GM12873 (cell line): Measurements from ENCODE around the gene MYH14.

Experiments used
- TF ChIP-seq, protein P1 (sequence below): IDR thresholded peaks from 2 replicates; pipeline ENCODE4 v1.5.1; 2012; ENCODE audit warnings: low read depth, mild to moderate bottlenecking, moderate library complexity, low read length, control low read depth; ENCODE audit not compliant: insufficient read depth; ENCODE audit errors: missing control alignments

Gene MYH14

DNA sequence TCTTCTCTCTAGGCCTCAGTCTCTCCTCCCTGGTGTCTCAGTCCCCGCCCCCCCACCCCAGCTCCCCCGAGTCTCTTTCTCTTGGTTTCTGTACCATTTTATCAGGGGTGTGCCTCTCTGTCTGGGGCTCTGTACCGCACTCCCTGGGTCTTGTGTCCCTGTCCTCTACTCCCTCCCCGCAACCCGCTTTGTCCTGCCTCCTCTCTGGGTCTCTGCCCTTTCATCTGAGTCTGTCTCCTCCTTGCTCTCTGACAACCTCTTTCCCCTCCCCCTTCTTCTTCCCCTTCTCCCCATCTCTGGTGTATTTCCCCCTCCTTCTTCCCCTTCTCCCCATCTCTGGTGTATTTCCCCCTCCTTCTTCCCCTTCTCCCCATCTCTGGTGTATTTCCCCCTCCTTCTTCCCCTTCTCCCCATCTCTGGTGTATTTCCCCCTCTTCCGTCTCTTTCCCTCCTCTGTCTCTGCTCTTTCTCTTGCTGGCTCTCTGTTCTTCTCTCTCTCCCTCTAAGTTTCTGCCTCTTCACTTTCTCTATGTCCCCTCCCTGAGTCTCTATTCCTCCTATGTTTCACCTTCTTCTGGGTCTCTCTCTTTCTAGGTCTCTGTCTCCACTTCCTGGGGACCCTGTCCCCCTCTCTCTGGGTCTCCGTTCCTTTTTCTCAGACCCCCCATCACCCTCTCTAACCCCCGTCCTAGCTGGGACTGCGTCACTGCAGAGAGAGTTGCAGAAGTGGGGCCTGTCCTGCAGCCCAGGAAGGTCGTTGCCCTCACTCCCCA is 128.0 kb downstream of the MYH14 start:
- TF ChIP-seq, protein P1, sequence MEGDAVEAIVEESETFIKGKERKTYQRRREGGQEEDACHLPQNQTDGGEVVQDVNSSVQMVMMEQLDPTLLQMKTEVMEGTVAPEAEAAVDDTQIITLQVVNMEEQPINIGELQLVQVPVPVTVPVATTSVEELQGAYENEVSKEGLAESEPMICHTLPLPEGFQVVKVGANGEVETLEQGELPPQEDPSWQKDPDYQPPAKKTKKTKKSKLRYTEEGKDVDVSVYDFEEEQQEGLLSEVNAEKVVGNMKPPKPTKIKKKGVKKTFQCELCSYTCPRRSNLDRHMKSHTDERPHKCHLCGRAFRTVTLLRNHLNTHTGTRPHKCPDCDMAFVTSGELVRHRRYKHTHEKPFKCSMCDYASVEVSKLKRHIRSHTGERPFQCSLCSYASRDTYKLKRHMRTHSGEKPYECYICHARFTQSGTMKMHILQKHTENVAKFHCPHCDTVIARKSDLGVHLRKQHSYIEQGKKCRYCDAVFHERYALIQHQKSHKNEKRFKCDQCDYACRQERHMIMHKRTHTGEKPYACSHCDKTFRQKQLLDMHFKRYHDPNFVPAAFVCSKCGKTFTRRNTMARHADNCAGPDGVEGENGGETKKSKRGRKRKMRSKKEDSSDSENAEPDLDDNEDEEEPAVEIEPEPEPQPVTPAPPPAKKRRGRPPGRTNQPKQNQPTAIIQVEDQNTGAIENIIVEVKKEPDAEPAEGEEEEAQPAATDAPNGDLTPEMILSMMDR, result no peak

DNA sequence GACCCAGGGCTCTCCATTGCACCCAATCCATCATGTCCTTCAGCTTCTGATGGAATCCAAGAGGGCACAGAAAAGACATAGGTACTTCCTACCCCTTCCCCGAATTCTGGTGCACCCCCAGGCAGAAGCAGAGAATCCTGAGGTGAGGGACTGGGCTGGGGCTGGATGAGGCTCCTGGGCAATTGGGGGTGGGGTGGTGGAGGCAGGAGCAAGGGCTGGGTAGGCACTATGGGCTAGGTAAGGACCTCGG is 128.5 kb downstream of the MYH14 start:
- TF ChIP-seq, protein P1, result no peak

DNA sequence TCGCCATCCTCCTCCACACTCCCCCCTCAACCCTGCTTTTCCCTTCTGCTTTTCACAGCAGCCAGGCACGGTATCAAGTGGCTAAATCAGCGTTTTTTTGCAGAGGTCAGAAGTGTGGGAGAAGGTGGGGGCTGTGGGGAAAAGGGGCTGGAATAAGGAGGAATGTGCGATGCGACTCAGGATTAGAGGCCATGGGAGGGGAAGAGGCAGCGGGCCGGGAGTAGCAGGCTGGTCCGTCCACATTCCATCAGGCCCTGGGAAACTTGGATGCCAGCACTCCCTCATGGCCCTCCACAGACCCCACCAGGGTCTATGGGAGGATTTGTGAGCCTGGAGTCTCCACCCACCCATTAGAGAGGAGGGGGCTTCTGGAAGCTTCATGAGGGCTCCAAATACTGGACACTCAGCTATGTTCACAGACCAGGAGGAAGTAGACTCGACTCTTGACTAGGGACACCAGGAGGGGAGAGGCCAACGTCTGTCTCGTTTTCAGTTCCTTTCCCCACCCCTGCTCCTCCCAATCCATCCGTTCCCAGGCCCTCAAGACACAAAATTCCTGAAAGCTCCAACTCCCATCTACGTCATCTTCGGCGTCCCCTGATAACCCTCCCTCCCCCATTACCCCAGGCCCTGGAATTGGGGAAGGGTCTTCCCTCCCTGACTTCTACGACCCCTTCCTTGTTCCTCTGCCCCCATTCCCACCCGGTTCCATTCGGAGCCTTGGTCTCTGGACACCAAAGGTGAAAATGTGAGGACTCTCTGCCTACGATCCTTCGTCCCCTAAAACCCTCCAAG is 129.0 kb downstream of the MYH14 start:
- TF ChIP-seq, protein P1, result no peak

DNA sequence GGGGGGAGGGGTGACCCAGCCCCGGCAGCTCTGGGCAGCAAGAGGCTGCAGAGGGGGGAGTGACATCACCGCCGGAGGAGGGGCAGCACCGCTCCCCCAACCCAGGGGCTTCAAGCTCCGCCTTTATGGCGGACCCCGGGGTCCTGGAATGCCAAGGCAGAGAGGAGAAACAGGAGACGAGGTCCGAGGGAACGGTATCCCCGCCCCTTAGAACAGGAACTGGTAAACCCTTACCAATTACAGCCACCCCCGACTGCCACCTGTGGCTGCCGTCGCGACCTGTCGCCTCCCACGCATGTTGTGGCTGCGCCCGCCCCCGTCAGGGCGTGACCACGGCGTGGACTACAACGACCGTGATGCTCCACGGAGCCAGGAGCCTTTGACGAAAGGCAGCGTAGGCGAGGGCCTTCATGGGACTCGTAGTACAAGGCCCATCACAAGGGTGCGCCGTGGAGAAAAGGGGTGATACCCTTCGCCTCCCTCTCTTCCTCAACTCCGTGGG is 129.9 kb downstream of the MYH14 start:
- TF ChIP-seq, protein P1, result no peak

DNA sequence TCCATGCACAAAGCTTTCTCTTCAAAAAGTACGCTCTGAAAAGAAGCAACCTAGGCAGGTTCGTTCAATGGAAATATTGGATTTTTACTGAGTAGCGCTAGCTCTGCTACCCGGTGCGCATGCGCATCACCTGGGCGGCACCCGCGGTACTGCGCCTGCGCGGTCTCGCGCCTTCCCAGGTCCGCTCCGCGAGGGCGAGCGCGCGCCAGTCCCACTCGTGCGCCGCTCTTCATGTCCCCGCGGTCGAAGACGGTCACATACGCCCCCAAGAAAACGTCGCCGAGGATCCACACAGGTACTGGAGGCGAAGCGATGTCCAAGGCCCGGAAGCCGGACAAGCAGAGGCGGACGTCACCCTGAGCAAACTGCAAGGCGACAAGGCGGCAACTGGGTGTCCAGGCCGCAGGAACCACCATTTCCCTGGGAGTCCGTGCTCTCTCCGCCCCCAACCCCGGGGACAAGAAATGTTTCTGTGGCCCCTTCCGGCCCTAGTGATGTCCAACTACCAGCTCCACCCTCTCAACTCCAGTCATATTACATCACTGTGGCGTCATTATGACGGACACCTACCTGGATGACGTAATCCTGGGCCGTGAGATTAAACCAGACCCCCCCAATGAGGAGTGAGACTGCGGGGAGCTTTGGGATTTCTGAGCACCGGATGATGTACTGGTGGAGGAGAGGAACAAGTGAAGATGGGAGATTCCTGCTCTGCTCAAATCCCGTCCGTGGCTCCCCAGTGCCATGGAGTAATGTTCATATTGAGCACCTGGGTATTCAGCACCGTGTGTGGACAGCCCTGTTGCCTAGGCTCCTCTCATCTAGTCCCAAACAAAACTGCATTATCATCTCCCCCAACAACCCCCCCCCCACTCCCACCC is 130.6 kb downstream of the MYH14 start:
- TF ChIP-seq, protein P1, result no peak

DNA sequence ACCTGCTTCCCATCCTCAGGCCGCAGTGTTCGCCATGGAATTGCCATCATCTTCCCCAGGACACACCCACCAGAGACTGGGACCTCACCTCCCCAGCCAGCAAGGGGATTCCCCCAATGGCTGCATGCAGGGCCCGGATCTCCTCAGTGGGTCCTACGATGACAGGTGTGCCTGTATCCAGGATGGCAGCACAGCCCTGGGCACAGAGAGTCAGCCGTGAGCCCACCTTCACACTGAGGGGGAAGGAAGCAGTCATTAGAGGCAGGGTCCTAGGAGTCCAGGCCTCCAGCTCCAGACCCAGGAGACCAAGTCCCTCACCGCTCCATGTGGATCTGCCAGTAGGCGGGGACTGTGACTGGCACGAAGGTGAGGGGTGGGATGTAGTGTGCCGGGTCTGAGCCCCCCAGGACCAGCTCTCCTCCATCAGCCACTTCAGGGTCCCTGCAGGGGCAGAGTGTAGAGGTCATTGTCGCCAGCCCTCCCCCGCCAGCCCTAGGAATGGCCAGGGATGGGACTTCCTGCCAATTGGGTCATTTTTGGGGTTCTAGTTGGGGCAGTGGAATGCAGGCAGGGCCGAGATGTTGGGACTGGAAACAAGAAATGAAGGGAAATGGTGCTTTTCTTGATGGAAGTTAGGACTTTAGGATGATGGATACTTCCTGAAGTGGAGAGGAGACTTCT is 131.5 kb downstream of the MYH14 start:
- TF ChIP-seq, protein P1, result no peak
